ENCODE results near the gene UNC13A.

Gene UNC13A

DNA sequence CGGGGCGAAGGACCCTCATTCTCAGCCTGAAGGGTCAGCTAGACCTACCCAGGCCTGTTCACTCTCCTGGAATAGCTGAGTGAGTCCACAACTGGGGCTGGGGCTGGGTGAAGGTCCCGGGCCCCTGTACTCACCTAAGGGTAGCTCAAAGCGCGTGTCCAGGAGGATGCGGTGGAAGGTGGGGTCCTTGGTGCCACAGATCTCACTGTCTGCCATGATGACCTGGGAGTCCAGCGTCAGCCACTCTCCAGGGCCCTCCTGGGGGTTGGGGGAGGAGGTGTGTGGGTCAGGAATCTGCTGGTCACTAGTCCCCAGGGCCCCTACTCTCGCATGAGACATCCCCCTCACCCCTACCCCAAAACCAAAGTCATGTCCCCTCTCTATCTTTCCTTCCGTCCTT, 18.7 kb downstream of the UNC13A start:
- no peak for DNase-seq (ENCODE audit: low read depth)

DNA sequence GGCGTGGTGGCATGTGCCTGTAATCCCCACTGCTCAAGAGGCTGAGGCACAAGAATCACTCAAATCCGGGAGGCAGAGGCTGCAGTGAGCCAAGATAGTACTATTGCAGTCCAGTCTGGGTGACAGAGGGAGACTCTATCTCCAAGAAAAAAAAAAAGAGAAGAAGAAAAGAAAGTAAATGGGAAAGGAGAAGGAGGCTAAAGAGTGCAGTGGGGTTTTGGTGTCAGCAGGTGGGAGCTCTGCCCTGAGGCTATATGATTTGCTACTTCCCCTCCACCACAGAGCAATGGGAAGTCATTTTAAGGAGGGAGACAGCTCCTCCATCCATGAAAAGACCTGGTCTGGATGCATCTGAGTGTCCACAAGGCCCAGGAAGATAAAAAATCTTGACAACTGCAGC, 23.1 kb downstream of the UNC13A start:
- no peak for DNase-seq (ENCODE audit: low read depth)

DNA sequence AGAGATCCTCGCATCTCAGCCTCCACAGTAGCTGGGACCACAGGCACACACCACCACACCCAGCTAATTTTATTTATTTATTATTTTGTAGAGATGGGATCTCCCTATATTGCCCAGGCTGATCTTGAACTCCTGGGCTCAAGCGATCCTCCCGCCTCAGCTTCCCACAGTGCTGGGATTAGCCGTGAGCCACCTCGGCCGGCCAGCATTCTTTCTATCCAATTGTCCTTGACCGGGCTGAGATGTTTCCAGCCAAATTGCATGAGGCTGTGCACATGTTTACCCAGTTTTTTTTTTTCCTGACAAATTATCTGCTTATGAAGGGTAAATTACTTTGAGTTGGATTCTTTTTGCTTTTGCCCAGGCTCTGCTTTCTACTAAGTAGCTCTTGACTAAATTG, 28.2 kb downstream of the UNC13A start:
- no peak for DNase-seq (ENCODE audit: low read depth)

DNA sequence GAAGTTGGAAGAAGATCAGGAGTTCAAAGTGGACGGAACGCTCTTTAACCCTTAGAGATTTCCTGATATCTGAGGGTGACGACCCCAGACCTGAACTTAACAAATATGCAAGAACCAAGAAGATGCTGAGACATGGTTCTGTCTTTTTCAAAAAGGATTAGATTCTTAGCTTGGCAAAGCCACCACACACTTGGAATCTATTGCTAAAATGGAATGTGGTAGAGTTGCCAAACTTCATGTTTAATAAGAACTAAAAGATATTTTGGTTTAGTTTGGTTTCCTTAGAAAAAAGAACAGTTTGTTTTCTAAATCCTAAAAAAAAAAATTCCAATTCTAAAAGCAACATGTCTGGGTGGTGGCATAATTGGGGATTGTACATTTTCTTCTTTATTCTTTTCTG, 29.5 kb downstream of the UNC13A start:
- DNase-seq (ENCODE audit: low read depth), result no peak

DNA sequence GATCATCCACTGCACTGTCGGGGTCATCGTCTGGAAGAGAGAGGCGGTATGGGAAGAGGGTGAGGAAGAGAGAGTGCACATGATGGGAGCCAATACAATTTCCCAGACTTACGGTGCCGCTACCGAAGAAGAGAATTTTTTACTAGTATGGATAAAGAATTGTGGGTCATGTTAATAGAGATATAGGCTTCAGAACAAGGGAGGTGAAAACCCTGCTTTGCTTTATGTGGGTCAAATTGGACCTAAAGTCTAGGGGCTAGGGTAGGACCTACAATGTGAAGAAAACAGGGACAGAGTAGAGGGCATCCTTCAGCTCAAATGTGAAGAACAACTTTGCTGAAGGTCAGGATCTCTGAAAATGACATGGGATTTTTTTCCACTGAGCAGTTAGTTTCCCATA, 29.9 kb downstream of the UNC13A start:
- no peak for DNase-seq (ENCODE audit: low read depth)

DNA sequence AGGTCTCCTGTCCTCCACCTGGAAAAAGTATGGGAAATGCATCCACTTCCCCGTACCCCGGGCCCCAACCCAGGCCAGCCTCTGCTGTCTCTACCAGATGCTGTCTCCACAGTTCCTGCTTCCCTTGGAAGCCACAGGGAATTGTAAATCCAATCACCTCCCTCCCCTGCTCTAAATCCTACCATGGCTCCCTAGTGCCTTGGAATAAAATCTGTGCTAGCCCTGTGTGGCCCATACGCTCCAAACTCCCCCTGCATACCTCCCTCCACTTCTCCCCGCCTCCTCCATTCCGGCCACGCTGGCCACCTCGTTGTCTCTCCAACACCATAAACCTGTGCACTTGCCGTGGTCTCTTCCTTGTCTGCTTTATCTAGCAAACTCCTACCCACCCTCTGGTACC, 31.2 kb downstream of the UNC13A start:
- no peak for DNase-seq (ENCODE audit: low read depth)

DNA sequence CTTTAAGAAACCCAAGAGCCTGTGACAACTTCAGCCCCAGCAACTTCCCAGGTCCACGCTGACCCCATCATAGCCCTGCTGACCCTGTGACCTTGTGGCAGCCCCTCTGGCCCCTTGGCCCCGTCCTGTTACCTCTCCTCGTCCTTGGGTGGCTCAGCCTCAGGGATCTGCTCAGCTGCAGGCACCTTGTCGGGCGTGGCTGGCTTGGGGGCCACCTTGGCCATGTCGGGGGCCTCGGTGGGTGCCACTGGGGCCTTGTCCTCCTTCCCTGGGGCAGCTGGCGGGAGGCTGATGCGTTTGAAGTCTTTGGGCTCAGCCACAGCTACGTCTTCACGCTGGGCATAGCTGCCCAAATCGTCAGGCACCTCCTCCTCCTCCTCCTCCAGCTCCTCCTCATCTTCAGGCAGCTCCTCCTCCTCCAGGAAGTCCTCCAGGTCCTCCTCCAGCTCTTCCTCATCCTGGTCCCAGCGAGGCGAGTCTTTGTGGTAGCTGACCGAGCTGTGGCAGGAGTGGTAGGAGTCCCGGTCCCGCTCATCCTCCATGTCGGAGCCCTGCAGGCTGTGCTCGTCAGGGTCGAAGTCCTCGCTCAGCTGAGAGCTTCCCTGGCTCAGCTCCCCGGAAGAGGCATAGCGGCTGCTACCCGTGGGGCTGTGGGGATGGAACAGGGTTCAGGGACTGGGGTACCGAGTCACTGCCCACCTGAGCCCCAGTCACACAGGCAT, 32.2 kb downstream of the UNC13A start:
- DNase-seq (ENCODE audit: low read depth), result no peak

DNA sequence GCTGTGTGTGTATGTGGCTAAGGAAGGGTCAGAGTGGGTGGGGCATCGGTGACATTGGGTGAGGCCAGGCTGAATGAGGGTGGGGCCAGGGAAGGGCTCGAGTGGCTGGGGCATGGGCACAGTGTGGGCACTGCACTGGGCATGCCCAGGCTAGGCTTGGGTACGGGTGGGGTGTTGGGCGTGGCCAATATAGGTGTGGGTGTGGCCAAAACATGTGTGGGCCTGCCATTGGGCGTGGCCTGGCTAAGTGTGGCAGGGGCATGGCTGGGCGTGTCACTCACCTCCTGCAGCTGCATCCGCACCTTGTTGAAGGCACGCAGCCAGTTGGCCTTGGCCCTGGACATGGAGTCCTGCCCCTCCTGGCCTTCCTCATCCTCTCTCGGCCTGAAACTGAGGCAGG, 33.2 kb downstream of the UNC13A start:
- DNase-seq (ENCODE audit: low read depth), result no peak

DNA sequence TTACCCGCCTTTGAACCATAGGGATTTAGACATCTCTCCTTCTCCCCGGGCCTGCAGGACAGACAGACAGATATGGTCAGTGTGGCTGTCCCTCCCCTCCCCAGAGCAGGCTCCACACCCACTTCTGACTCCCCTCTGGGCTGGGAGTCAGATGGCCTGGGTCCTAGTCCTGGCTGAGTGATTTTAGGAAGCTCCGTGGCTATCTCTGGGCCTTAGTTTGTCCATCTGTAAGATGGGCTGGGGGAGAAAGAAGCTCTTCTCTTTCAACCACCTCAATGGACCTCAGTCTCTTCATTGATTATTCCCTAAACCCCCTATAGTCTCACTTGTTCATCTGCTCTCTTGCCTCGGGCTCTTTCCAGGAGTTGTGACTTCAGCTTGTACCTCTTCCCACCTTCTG, 35.5 kb downstream of the UNC13A start:
- DNase-seq (ENCODE audit: low read depth), result no peak

DNA sequence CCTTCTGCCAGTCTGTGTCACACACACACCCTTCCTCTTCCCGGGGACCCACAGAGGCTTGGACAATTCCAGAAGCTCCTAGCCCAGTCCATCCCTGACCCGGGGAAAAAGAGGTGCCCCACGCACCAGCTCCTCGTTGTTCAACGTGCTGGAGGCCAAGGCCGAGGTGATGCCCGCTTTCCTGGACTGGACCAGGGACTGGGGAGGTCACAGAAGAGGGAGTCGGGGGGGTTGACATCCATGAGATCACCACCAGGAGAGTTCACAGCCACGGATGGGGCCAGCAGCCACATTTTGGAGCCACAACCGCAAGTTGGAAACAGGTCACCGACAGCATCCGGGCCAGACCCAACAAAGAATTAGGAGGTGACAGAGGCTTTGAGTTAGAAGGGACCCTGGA, 39.4 kb downstream of the UNC13A start:
- DNase-seq (ENCODE audit: low read depth), result no peak

DNA sequence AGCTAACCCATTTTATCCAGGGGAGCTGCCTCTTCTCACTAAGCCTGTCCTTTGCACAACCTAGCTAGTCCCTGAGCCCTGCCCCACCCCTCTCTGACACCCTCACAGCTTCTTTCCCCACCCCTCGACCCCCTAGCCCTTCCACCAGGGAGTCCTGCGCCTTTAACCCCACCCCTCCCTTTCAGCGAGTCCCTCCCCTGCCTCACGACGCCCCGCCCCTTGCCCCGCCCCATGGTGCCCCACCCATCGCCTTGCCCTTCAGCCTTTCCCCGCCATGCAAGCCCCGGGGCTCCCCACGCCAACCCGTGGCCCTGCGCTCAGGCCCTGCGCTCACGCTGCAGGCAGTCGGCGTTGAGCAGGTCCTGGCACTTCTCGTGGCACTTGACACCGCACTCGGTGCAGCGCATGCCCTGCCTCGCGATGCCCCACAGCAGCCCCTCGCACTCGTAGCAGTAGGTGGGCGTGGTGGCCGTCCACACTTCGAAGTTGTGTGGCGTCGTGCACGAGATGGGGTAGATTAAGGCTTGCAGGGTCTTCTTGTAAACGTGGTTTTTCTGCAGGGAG, 40.0 kb downstream of the UNC13A start:
- no peak for DNase-seq (ENCODE audit: low read depth)

DNA sequence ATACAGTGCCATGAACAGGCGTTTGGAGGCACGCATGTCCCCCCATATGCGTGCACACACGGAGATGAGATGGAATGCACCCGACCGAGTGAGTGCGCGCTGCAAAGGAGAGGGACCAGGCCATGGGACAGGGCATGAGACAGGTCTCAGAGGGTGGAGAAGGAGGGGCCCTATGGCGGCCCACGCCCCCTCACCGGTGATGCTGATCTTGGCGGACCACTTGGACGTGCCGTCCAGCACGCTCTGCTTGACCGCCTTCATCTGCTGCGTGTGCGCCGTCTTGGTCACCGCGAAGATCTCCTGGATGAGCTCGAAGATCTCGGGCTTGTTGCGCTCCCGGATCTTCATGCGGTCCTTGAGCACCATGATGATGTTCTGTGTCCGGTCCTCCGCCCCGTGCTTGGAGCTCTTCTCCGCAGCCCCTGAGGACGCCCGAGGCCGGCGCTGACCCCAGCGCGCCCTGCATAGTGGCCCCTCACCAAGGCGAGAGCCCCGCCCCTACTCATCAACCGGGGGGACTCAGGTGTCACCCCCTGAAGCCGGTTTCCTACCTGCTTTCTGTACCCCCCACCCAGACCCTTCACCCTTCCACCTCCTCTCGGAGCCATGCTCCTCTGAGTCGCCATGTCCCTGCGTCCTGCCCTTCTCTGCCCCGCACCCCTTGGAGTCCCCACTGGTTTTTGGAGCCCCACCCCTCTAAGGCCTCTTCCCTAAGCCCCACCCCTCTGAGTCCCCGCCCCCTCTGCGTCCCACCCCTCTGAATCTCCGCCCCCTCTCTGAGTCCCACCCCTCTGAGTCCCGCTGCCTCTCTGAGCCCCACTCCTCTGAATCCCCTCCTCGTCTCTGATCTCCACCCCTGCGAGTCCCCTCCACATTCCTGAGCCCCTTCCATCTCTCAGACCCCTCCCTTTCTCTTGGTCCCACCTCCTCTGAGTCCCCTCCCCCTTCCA, 40.8 kb downstream of the UNC13A start:
- no peak for DNase-seq (ENCODE audit: low read depth)

DNA sequence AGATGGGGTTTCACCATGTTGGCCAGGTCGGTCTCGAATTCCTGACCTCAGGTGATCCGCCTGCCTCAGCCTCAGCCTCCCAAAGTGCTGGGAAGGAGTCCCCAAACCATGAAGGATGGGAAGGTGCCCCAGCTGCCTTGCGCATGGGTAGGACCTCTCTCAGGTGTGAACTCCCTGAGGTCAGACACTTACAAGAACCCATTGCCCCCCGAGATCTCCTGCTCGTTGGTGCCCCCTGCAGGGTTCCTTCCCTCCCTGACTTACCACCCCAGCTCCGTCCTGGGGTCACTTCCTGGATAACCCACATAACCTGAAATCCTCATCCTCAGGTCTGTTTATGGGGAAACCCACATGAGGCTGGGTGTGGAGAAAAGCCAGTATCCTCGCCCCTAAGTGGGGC, 41.7 kb downstream of the UNC13A start:
- DNase-seq (ENCODE audit: low read depth), result no peak

DNA sequence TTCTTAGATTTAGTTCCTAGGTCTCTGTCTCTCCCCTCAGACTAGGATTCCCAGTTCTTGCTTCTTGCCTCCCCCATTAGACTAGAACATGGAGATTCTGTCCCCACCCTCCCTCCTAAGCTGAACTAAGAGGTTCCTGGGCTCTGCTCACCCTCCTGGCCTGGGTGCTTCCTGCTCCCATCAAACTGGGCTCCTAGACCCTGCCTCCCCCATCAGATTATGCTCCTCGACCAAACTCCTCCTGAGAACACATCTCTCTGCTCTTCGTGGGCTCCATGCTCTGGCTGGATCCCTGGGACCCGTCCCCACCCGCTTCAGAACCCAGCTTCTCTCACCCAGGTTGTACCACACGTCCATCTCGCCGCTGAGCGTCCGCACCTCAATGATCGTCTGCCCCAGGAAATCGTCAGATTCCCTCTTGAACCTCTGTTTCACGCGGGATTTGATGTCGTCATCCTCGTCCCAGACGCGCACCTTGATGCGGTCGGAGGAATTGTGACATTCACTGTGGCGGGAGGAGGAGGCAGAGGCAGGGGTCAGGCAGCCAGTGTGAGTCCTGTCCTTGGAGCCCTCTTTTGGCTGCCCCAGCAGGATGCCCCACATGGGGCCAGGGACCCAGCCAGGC, 42.7 kb downstream of the UNC13A start:
- no peak for DNase-seq (ENCODE audit: low read depth)

DNA sequence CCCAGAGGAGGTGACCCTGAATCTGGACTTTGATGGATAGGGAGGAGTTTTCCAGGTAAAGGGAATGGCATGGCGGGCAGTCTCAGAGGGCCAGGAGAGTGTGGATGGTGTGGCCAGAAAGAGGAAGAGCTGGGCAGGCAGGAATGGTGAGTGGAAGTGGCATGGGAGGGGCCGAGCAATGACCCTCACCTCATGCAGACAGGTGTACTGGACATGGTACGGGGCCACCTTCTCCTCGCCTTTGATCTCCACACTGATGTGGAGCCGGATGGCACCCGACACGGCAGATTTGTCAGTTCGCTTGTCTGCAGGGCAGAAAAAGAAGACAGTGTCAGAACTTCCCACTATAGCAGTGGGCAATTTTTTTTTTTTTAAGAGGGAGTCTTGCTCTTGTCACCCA, 45.5 kb downstream of the UNC13A start:
- no peak for DNase-seq (ENCODE audit: low read depth)

DNA sequence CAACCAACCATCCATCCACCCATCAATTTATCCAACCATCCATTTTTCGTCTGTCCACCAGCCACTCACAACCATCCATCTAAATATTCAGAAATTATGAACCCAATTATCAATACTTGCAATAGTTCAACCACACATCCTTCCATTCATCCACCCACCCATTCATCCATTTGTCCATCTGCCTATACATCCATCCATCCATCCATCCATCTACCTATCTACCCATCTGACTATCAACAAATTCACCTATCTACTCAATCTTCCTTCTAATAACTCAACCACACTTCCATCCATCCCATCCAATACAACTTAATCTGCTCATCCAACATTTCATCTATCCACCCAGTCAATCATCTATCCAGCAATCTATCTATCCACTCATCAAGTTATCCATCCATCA, 46.3 kb downstream of the UNC13A start:
- no peak for DNase-seq (ENCODE audit: low read depth)

DNA sequence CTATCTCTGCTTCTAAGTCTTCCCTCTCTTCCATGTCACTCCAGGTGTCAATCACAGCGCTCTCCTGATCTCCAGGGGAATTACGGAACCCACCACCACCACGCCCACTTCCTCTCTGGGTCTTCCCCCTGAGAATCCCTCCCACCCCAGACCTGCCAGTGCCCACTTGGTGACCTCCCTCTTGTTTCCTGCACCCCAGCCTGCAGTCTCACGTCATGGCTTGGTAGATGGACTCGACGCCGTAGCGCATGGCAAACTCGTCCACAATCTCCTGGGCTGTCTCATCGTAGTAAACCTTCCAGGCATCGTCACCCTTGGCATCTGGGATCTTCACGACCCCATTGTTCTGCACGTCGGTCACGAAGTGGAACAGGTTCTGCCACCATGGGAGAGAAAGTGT, 47.0 kb downstream of the UNC13A start:
- DNase-seq (ENCODE audit: low read depth), result no peak

DNA sequence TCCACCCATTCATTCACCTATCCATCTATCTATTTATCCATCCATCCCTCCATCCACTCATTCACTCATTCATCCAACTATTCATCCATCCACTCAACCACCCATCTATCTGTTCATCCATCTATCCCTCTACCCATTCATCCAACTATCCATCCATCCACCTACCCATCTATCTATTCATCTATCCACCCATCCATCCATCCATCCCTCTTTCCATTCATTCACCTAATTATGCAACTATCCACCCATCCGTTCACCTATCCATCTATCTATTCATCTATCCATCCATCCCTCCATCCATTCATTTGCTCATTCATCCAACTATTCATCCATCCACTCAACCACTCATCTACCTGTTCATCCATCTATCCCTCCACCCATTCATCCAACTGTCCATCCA, 54.5 kb downstream of the UNC13A start:
- no peak for DNase-seq (ENCODE audit: low read depth)

DNA sequence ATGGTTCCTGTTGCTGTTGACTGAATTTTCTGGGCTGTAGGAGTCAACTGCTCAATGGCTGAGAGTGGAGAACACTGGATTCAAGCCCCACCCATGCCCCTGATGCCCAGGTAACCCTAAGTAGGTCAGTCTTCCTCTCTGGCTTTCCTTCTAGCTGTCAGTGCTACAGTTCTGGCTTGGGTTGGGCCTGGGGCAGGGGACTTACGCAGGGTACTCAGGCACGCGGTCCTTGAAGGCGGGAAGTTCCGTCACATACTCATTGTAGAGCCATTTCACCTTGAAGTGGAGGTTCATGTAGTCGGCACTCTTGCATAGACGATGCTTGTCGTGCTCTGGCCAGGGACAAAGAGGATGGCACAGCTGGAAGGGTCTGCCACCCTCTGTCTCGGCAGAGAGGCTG, 55.6 kb downstream of the UNC13A start:
- DNase-seq (ENCODE audit: low read depth), result no peak

DNA sequence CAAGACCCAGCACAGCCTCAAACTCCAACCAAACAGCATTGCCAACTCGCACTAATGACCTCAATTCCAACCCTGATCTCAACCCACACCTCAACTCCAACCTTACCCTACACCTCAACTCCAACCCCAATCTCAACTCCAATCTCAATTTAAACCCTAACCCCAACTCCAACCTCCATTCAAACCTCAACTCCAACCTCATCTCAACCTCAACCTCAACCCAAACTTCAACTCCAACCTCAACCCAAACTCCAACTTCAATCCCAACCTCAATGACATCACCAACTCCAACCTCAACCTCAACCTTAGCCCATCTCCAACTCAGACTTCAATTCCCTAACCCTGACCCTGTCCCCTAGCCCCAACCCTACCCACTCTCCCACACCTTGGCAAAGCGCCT, 58.4 kb downstream of the UNC13A start:
- DNase-seq (ENCODE audit: low read depth), result no peak

DNA sequence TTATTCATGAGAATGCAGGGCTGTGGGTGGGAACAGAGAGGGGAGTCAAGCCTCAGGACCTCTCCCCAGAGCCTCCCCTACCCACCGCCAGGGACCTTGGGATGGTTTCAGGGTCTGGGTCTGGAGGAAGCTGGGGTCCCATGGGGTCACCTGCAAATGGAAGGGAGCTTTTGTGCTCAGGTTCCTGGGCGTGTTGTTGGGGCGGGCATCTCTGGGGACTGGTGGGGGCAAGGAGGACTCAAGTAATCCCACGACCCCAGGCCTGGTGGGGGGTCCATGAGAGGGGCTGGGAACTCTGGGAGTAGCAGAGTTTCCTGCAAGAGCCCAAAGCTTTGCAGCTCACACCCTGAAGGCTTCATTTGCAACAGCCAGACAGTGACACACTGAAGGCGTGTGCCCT, 60.2 kb downstream of the UNC13A start:
- no peak for DNase-seq (ENCODE audit: low read depth)

DNA sequence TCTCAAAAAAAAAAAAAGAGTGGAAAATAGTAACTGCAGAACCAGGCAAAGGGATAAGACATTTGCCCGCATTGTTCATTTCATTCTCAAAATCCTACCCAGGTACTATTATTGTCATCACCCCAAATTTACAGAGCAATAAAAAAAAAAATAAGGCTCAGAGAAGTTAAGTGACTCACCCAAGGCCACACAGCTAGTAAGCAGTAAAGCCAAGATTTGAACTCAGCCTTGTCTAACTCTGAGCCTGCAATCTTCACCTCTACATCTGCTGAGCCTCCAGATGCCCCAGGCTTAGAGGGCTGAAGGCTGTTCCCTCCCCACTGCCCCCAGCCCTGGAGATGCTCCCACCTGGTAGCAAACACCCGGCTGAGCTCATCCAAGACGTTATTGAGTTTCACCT, 61.0 kb downstream of the UNC13A start:
- no peak for DNase-seq (ENCODE audit: low read depth)

All from non-pigmented ciliary epithelial cell (primary cell).